GM19395 (cell line): ENCODE results near the gene DUSP6.
A peak's percentile ranks its signal among the peaks of the same experiment; 100 is the strongest.

Experiments used
- ATAC-seq: cut with Tn5 transposase; IDR thresholded peaks from one replicate; pipeline ENCODE4 v1.9.1; 2021; ENCODE audit warnings: mild to moderate bottlenecking, moderate library complexity; ENCODE audit not compliant: unreplicated experiment

Gene DUSP6, protein sequence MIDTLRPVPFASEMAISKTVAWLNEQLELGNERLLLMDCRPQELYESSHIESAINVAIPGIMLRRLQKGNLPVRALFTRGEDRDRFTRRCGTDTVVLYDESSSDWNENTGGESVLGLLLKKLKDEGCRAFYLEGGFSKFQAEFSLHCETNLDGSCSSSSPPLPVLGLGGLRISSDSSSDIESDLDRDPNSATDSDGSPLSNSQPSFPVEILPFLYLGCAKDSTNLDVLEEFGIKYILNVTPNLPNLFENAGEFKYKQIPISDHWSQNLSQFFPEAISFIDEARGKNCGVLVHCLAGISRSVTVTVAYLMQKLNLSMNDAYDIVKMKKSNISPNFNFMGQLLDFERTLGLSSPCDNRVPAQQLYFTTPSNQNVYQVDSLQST

DNA sequence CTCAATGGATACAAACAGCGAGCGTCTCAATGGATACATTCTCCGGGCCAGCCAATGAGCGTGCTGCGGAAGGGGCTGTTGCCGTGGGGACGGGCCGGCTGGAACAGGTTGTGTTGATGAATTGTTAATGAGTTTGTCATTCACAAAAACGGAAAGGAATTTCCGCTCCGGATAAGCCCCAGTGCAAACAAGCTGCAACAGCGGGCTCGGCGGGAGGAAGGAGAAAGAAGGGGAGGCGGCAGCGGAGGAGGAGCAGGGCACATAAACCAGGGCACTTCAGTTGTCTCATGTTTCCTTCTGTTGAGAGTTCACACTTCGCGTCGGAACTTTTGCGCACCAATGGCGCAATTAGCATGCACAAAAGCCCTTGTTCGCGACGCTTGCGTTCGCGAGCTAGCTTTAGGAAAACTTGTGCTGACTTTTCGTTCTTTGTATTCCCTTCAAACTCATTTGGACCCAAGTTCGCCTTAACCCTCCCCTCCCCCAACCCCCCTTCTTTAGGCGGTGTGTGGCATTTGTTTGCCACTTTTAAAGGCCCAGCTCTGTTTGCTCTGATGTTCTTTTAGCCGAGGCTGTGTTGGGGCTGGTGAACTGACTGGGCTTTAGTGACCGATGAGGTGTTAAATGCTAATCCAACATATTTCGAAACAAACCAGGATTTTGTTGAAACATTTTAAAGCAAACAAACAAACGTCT is at the start of gene DUSP6:
TSS of gene DUSP6 (minus strand) at position 10 of the 696 bp plus-strand sequence. CDS start 462 bp downstream, outside the sequence.
- peak; percentile 47 for ATAC-seq

DNA sequence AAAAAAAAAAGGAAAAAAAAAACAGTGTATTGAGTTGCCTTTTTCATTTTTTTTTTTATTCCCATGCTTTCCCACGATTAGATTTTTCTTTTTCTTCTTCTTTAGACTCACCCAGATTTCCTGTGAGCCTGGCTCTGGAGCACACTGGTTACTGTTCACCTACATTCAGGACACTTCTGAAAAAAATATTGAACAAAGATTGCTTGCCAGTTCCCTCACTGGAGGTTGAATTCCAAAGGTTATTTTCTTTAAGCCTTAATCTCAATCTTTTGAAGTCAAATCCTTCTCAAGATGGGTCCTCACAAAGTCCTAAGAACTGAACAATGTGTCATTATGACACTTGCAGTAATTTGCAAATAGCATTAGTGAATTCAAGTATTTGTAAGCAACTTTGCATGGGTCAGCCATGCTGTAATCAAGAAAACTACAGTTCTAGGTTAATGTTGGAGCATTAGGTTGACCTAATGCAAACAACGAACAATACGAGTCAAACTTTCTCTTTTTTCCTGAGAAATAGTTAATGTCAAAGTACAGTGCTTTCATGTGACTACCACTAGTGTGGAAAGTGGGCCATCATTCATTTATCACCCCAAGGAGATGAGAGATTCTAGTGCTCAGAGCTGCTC is 49.2 kb upstream of the DUSP6 start:
- ATAC-seq, result no peak

DNA sequence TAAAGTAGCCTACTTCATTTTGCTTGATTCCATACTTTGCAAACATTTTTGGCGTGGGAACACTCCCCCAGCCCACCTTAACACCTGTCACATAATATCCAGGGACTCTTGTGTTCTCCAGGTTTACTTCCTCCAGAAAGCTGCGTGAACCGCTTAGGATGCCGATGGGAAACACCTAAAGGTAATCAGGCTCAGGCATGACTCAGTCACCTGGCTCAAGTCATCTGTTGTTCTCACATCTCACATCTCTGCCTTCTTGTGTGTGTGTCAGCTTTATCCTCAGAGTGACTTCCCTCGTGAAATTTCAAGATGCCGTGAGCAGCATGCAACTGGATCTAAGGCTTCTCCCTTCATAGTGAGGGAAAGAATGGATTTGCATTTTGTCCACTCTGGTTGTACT is 48.1 kb upstream of the DUSP6 start:
- ATAC-seq, result no peak

DNA sequence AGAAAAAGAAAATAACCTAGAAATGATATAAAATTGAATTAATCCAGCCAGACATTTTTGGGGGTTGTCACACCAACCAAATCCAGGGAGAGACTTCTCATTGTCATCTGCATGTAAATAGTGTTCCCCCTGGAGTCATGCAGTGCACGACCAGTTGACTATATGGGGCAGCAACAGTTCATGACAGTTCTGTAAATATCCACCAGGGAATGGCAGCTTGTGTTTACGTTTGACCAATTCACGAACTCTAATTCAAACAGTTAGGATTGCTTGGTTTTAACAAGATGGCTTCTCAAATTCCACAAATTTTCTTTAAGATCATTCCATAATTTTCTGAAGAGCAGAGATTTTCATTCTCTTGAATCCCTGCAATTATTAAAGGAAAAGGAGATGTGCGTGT is 43.4 kb upstream of the DUSP6 start:
- ATAC-seq, result no peak

DNA sequence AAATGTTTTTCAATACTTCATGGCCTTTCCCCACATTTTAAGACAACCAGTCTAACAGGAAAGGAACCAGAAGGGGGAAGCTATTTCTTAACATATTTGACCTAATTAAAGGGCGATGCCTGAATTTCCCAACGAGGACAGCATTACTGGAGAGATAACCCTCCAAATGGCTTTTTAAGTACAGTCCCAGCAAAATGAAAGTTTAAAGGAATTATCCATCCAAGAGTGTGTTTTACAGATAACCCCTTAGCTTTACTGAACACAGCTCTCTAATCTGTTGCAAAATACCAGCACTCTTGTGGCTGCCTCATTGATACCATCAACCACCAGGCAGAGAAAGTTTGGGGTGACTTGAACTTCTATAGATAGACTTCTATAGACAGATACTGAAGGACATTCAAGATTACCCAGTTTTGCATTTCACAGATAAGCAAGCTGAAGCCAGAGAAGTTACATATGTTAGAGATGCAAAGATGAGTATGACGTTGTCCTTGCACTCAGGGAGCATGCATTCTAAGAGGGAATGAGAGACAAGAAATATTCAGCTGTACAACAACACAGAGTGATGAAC is 41.3 kb upstream of the DUSP6 start:
- ATAC-seq, result no peak

DNA sequence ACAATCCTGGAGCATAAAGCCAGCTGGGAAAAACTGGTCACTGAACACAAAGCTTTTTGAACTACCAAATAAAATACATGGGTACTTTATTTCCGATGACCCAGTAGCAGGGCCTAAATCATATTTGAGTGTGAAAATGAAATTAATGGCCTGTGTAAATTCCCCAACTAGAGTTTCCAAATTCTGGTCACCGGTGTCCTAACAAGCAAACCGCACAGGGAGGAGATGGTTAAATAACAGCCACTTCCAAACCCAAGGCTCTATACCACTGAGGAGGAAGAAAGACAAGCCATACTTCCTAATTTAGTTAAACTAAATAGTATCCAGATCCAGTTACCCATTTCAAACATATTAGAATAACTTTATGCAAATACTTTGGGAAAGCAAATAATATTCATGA is 40.1 kb upstream of the DUSP6 start:
- no peak for ATAC-seq

DNA sequence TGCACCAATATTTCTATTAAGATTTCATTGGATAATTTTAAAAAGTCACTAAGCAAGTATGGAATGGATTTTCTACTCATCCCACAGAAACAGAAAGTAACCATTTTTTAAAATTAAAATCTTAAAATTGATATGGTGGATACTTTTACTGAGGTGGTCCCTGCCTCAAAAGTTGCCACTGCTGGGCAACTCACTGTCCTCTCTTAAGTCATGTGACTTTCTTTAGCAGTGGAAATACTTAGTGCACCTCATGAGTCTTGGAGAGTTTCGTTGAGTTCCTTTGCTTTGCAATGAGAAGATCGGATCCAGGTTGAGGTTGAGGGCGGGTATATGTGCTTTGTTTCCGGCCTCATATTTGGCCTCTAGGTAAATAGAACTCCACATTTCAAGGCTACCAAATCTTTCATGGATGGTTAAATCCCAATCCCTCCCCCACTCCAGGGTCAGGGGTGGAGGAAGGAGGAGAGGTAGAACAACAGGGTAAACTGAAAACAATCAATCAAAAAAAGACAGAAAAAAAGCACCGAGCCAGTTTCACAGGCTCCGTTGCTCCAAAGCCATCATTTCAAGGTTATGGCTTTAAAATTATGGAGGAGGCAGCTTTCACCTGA is 39.5 kb upstream of the DUSP6 start:
- no peak for ATAC-seq

DNA sequence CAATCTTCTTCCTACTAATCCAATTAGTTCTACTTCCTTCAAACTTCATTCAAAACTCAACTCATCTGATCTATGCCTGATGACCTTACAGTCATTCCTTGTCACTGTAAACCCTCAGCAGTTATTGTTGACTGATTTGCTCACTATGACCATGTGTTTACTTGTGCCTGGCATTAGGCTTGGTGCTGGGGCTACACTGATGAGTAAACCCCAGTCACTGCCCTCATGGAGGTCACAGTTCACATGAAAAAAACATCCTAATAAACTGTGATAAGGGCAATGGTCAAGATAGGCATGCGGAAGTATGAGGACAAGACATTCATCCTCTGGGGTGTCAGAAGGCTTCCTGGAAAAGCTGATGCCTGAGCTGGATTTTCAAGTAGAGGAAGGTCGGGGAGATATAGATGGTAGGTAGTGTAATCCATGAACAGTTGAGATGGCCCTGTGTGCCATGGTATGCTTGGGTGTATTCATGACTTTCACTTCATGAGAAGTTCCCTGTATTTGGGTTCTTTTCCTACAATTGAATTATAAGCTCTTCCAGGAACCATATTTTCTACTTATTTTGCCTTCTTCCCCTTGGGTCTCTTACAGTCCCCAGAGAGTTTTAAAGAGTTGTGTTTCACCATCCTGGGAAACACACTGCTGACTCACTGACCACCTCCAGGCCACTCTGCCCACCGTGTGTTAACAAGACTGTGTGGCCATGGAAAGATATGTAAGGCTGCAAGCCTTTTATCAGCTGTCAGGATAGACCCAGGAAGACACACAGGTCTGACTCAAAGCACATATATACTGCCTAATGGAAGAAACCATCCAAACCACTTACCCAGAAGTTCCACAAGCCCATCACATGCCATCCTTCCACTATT is 38.7 kb upstream of the DUSP6 start:
- no peak for ATAC-seq

DNA sequence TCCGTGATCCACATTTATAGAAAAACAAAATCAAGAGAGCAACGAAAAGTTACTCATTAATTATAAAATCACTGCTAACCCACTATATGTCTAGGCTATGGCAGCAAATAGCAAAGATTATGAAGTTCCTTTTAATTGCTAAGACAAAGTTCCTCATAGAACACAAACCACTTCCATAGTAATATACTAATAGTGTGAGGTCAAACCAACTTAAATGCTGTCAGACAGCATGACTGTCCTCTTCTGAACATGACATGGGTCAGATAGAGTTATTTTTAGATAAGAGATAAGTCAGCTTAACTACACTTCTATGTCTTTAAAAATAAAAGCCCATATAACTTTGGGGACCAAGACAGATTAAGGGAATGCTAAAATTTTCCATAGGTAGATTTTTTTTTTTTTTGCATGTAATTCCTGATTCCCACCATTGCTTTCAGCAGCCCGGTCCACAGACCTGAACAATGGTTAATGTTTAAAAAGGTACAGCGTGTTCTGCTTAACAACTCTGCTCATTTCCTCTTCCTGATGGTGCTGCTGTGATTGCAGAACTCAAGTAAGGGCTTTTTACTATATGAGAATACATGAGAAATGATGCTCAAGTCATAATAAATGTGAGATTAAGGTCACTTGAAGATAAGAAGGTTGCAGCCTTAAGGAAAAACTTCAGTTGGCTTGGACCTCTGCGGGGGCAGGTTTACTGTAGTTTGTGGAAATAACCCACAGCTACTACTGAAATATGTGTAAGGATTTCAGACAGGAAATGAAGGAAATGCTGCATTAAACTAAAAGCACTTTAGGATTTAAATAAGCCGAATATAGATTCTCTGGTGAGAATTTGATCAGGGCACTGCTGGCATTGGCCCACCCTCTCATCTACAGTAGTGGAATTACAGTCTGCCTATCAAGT is 37.7 kb upstream of the DUSP6 start:
- ATAC-seq, result peak; percentile 79

DNA sequence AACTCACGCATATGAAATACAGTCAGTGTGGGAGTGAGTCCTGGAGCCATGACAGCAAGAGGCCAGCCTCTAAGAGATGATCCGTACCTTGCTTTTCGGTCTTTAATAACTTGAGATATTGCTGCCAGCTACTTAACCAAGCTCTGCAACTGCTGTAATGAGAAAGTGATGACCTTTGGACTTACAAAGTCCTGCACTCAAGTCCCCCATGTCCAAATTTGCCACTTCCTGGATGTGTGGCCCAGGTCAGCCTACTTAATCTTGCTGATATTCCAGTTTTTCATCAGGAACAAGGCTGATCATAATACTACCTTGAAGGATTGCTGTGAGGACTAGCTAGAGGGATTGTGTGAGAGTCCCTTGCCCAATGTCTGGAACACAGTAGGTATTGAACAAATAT is 33.8 kb upstream of the DUSP6 start:
- ATAC-seq, result no peak

DNA sequence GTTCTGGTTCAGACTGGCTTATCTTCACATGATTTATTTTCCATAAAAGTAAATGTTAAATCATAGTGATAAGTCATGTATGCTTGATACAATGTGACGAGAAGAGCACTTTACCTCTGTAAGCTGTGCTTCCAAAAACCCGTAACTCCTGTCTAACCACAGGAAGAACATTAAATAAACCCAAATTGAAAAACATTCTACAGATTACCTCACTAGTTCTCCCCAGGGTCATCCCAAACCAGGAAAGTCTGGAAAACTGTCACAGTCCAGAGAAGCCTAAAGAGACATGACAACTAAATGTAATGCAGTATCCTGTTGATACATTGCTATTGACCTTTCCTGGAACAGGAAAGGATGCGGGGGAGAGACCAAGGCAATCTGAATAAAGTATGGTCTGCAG is 32.5 kb upstream of the DUSP6 start:
- ATAC-seq, result no peak

DNA sequence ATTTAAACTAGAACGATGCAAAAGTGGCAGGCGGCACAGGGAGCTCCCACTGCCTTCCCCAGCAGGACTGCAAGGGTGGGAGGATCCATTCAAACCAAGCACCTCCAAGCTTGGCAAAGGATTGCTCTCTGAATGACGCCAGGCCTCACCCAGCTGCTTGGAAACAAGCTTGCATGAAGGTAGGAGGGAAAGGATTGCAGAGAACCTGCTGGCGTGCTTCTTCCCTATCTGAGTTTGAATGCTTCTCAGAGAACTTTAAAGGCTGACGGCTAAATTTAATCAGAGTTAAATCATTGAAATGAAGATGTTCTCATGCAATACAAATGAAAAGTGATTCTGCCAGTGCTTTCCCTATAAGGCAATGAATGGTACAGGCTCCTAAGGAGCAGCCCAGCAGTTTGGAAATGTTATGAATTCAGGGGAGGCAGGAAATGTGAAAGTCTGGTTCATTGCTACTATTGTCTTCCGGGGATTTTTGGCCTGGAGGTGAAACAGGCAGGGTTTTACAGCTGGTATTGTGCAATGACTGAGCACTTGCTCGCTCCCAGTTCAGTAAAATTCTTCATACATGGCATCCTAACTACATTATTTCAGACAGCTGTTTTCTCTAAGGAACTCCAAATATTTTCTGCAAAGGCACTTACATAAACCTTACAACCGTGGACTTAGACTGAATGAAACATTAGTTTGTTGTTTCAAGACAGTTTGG is 31.9 kb upstream of the DUSP6 start:
- ATAC-seq, result no peak

DNA sequence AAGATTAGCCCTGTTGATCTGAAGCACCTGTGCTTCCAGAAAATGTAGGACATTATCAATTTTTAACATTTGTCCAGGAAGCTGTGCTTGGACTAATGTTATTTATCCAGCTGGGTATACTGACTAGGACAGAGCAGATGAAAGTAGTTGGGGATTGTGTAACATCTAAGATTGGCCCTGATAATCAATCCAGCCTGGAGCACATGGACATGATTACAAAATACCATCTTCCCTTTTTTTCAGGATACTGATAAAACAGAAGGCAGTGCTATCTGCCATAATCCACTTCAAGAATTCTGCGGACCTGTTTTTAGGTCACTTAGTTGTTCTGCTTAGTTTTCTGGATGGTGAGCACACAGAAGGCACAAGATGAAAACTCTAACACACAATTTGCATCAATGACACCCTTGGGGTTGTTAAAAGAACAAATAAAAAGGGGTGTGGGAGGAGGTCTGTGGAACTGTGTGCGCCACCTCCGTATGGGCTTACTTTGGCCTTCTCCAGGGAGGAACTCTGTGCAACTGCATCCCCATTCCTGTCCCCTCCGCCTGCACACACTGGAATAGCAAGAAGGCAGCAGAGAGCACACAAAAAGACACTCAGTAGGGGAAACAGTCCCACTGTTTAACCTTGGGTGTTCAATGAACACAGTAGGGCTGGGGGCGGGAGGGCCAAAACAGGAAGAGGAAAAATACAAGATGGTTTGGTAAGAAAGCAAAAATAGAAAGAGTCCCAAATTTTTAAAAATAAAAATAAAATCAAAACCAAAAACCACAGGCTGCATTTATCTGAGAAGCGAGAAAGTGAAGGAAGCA is 31.1 kb upstream of the DUSP6 start:
- no peak for ATAC-seq

DNA sequence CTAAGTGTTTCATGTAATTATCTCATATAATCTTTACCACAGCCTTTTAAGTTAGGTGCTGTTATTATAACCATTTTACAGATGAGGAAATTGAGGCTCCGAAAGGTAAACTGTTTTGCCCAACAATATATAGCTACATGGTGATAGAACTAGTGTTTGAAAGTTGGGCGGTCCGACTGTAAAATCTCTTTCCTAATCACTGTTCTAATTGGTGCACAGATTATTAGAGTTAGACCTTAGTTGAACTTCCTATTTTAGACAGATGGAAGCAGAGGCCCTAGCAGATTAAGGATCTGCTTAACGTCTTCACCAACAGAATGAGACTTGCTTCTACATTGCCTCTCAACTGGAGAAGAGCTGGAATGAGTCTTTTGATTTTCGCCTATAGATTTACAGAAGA is 30.0 kb upstream of the DUSP6 start:
- no peak for ATAC-seq

DNA sequence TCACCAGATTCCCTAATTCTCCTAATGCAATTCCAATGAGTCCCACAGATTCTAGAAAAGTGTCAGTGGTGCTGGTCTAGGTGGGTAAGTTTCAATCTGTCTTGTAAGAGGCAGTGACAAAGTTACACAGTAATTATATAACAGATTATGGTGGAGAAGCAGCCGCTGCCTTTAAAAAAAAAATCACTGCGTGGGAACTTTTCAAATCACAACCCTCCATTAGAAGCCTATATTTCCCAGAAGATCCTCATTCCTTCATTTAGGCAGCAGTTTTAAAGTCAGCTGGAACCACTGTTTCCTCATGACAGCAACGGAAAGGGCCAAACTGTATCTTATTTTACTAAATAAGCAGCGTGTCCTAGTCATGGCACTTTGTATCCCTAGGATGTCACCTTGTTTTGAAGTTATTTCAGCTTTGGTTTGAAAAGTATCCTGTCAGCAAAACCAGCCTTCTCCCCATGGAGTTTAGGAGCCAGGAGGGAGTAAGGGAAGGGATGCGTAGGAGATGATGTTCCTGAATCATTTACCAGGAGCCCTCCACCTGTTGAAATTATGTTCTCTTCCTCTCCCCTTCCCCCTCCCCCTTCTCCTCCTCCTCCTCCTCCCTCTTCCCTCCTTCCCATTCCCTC is 27.7 kb upstream of the DUSP6 start:
- no peak for ATAC-seq

DNA sequence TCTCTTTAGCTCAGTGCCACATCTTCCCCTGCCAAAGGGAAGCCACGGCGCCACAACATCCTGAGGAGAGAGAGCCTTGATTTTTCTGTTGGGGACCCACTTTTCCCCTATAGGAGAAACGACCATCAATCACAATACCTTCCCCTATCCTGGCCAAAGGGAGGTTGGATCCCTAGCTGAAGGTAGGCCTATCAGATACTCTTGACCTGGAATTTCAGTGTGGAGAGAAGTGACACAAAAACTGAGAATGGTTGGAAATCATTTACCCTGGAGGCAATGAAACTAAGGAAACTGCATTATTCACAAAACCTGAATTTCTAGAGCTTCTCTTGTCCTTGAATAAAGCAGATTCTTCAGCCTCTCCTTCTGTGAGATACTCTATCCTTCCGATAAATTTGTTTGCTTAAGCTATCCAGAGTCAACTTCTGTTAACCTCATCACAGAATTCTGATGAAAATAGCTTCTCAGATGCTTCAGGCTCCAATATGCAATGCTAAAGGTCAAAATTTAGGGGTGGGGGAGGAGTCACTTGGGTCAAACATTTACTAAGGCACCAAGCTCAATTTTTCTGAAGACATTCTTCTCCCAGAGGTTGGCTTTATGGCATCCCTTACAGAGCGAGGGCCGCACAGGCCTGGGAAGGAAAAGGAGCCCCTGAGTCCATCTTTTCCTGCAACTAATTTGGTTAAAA is 27.0 kb upstream of the DUSP6 start:
- ATAC-seq, result no peak

DNA sequence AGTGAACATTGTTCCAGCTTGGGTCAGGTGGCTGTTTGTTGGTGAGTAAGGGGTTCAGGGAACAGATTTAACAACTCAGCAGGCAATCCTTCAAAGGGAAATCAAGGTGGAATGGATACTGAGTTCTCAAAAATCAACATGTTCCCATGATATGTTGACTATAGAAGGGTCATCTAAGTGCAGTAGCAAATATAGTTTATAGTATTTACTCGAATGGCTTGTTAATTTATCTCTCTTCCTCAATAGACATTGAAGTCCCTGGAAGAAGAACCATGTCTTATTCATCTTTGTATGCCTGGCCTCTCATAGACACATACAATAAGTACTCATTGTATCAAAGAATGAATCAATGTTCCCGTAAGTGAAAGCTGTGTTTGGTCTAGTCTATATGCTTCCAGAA is 24.5 kb upstream of the DUSP6 start:
- no peak for ATAC-seq
